Measurements from ENCODE around the gene TEKT3. TPM values are rescaled to one million over a fixed set of nuclear protein-coding genes. Genes with fewer than 3 reads are reported as not detected.

TEKT3 gene
- total RNA-seq, 2 experiments from 2014 or later: 0.25 TPM; not detected in 1

- peaks cover 15% of the 10 kb centered on the region for H3K4me1 Mint-ChIP-seq
- no peaks in the 10 kb centered on the region for H3K9me3 Mint-ChIP-seq
- peaks cover 63% of the 10 kb centered on the region for H3K27me3 Mint-ChIP-seq
- no peak overlapping the region for H3K27ac Mint-ChIP-seq
- H3K4me3 Mint-ChIP-seq: no peak overlapping the region
- POLR2A ChIA-PET: interaction anchor here (0.6 kb wide), 1 partner anchor 76 kb away, joined by 3 read pairs; no protein-coding TSS in a partner anchor
- DNase-seq: no peak
- no peaks in the 10 kb centered on the region for H3K36me3 Mint-ChIP-seq (ENCODE audit: low read depth)
- CTCF ChIA-PET: interaction anchor here (0.6 to 2.1 kb wide), 3 partner anchors 231 to 384 kb away, joined by 3 to 9 read pairs (median 3); no protein-coding TSS in a partner anchor
Observed at GRCh38 chr17:15263680-15264079, 77.7 kb downstream of the TEKT3 start.

- H3K4me1 Mint-ChIP-seq: peaks cover 15% of the 10 kb centered on the region
- H3K4me3 Mint-ChIP-seq: no peak overlapping the region
- H3K36me3 Mint-ChIP-seq (ENCODE audit: low read depth): no peaks in the 10 kb centered on the region
- ChIA-PET POLR2A (interaction anchor here (0.6 kb wide), 1 partner anchor 77 kb away, joined by 3 read pairs; no protein-coding TSS in a partner anchor), CTCF (interaction anchor here (0.7 to 2.1 kb wide), 2 partner anchors 240 to 385 kb away, joined by 3 to 9 read pairs; no protein-coding TSS in a partner anchor)
- peaks cover 65% of the 10 kb centered on the region for H3K27me3 Mint-ChIP-seq
- no peak for DNase-seq
- H3K9me3 Mint-ChIP-seq: no peaks in the 10 kb centered on the region
- no peak overlapping the region for H3K27ac Mint-ChIP-seq
Observed at GRCh38 chr17:15263206-15263579, 78.2 kb downstream of the TEKT3 start.

- Mint-ChIP-seq H3K27ac (no peak overlapping the region), H3K4me1 (peaks cover 20% of the 10 kb centered on the region), H3K4me3 (peak overlapping the region; percentile 22), H3K9me3 (no peaks in the 10 kb centered on the region), H3K27me3 (peaks cover 65% of the 10 kb centered on the region), H3K36me3 (ENCODE audit: low read depth) (no peaks in the 10 kb centered on the region)
- DNase-seq: no peak
- CTCF ChIA-PET: interaction anchor here (2.1 kb wide), 1 partner anchor 241 kb away, joined by 9 read pairs; no protein-coding TSS in a partner anchor
- POLR2A ChIA-PET: no interaction called here
Observed at GRCh38 chr17:15262291-15263205, 78.8 kb downstream of the TEKT3 start.

GRCh38 chr17:15261802-15262290, 79.6 kb downstream of the TEKT3 start:
- Mint-ChIP-seq H3K4me1 (peaks cover 26% of the 10 kb centered on the region), H3K9me3 (no peaks in the 10 kb centered on the region), H3K4me3 (no peak overlapping the region), H3K27ac (no peak overlapping the region), H3K36me3 (ENCODE audit: low read depth) (no peaks in the 10 kb centered on the region), H3K27me3 (peaks cover 67% of the 10 kb centered on the region)
- DNase-seq: no peak
- ChIA-PET POLR2A (no interaction called here), CTCF (no interaction called here)

- Mint-ChIP-seq H3K36me3 (ENCODE audit: low read depth) (no peaks in the 10 kb centered on the region), H3K4me3 (peak overlapping the region; percentile 7), H3K27ac (no peak overlapping the region), H3K4me1 (peaks cover 26% of the 10 kb centered on the region), H3K27me3 (peaks cover 63% of the 10 kb centered on the region), H3K9me3 (no peaks in the 10 kb centered on the region)
- POLR2A ChIA-PET: no interaction called here
- CTCF ChIA-PET: no interaction called here
- no peak for DNase-seq
Observed at GRCh38 chr17:15261258-15261801, 80.1 kb downstream of the TEKT3 start.

GRCh38 chr17:15260376-15261257, 80.8 kb downstream of the TEKT3 start:
- ChIA-PET POLR2A (no interaction called here), CTCF (interaction anchor here (0.7 to 4.3 kb wide), 4 partner anchors 11 to 242 kb away, joined by 3 to 35 read pairs (median 10); no protein-coding TSS in a partner anchor)
- Mint-ChIP-seq H3K27ac (no peak overlapping the region), H3K27me3 (peaks cover 64% of the 10 kb centered on the region), H3K4me3 (peak overlapping the region; percentile 66), H3K36me3 (ENCODE audit: low read depth) (no peaks in the 10 kb centered on the region), H3K9me3 (no peaks in the 10 kb centered on the region), H3K4me1 (peaks cover 26% of the 10 kb centered on the region)
- DNase-seq: peak; percentile 61

GRCh38 chr17:15257796-15258512, 83.4 kb downstream of the TEKT3 start:
- POLR2A ChIA-PET: no interaction called here
- peaks cover 26% of the 10 kb centered on the region for H3K4me1 Mint-ChIP-seq

GRCh38 chr17:15257258-15257788, 84.1 kb downstream of the TEKT3 start:
- H3K36me3 Mint-ChIP-seq (ENCODE audit: low read depth): no peaks in the 10 kb centered on the region
- no peak overlapping the region for H3K27ac Mint-ChIP-seq
- no peaks in the 10 kb centered on the region for H3K9me3 Mint-ChIP-seq
- peaks cover 51% of the 10 kb centered on the region for H3K27me3 Mint-ChIP-seq
- H3K4me3 Mint-ChIP-seq: no peak overlapping the region
- ChIA-PET CTCF (interaction anchor here (0.6 to 4.3 kb wide), 9 partner anchors 9 to 1326 kb away, joined by 3 to 35 read pairs (median 4); no protein-coding TSS in a partner anchor), POLR2A (no interaction called here)
- peaks cover 26% of the 10 kb centered on the region for H3K4me1 Mint-ChIP-seq
- peak; percentile 61 for DNase-seq

More at GRCh38 chr17:15257796-15258512, 83.4 kb downstream of the TEKT3 start:
- DNase-seq: no peak
- Mint-ChIP-seq H3K9me3 (no peaks in the 10 kb centered on the region), H3K27me3 (peaks cover 56% of the 10 kb centered on the region), H3K36me3 (ENCODE audit: low read depth) (no peaks in the 10 kb centered on the region), H3K27ac (no peak overlapping the region), H3K4me3 (no peak overlapping the region)
- CTCF ChIA-PET: interaction anchor here (0.6 to 4.3 kb wide), 9 partner anchors 8 to 1325 kb away, joined by 3 to 35 read pairs (median 3); no protein-coding TSS in a partner anchor

GRCh38 chr17:15256689-15257088, 84.7 kb downstream of the TEKT3 start:
- peaks cover 45% of the 10 kb centered on the region for H3K27me3 Mint-ChIP-seq
- no peaks in the 10 kb centered on the region for H3K9me3 Mint-ChIP-seq

GRCh38 chr17:15255713-15256454, 85.5 kb downstream of the TEKT3 start:
- no peak overlapping the region for H3K4me3 Mint-ChIP-seq
- H3K27me3 Mint-ChIP-seq: peaks cover 38% of the 10 kb centered on the region
- POLR2A ChIA-PET: no interaction called here
- no peaks in the 10 kb centered on the region for H3K36me3 Mint-ChIP-seq (ENCODE audit: low read depth)
- CTCF ChIA-PET: interaction anchor here (1.1 to 4.3 kb wide), 3 partner anchors 8 to 247 kb away, joined by 4 to 35 read pairs (median 10); no protein-coding TSS in a partner anchor
- H3K27ac Mint-ChIP-seq: no peak overlapping the region
- DNase-seq: no peak
- H3K4me1 Mint-ChIP-seq: peaks cover 17% of the 10 kb centered on the region
- no peaks in the 10 kb centered on the region for H3K9me3 Mint-ChIP-seq

More at GRCh38 chr17:15256689-15257088, 84.7 kb downstream of the TEKT3 start:
- peaks cover 22% of the 10 kb centered on the region for H3K4me1 Mint-ChIP-seq
- H3K27ac Mint-ChIP-seq: no peak overlapping the region
- POLR2A ChIA-PET: no interaction called here
- CTCF ChIA-PET: interaction anchor here (1.1 to 4.3 kb wide), 3 partner anchors 9 to 246 kb away, joined by 4 to 35 read pairs (median 10); no protein-coding TSS in a partner anchor
- no peaks in the 10 kb centered on the region for H3K36me3 Mint-ChIP-seq (ENCODE audit: low read depth)
- H3K4me3 Mint-ChIP-seq: no peak overlapping the region
- no peak for DNase-seq
